ENCODE results near the gene CHIA.

CHIA gene

DNA sequence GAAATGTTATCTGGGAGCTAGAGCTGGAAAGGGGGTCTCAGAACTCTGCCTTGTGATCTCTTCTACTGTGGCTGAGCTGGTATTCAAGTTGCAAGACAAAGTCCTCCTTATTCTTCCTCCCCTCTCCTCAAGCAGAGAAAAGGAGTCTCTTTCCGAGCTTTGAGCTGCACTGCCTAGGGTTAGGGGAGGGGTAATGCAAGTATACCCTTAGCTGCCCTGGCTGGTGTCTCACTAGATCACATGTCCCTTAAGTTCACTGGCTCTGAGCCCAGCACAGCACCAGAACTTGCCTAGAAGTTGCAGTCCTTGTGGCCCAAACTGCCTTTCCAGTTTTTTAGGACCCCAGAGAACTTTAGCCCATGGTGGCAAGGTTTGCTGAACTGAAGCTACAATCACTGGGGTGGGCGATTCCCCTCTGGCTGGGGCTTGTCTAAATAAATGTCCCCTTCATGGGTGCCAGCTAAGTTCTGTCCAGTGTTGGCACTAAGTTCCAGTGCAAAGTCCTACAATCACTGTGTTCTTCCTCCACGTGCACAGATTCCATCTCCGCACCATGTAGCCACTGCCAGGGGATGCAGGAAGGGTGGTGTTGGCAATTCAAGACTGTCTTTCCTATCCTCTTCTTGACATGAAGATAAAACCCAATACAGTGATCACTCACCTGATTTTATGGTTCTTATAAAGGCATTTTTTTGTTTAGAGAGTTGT is 22.7 kb upstream of the CHIA start:
- TF ChIP-seq FOXP2 (optimal IDR thresholded peaks at IDR 0.05; ENCODE audit: borderline replicate concordance, extremely low read depth, extremely low read length, insufficient read depth): no peak
- no peak for TF ChIP-seq SIN3A (IDR thresholded peaks at IDR 0.05; ENCODE audit: borderline replicate concordance, insufficient read depth, low read length)
- TF ChIP-seq, protein P1, sequence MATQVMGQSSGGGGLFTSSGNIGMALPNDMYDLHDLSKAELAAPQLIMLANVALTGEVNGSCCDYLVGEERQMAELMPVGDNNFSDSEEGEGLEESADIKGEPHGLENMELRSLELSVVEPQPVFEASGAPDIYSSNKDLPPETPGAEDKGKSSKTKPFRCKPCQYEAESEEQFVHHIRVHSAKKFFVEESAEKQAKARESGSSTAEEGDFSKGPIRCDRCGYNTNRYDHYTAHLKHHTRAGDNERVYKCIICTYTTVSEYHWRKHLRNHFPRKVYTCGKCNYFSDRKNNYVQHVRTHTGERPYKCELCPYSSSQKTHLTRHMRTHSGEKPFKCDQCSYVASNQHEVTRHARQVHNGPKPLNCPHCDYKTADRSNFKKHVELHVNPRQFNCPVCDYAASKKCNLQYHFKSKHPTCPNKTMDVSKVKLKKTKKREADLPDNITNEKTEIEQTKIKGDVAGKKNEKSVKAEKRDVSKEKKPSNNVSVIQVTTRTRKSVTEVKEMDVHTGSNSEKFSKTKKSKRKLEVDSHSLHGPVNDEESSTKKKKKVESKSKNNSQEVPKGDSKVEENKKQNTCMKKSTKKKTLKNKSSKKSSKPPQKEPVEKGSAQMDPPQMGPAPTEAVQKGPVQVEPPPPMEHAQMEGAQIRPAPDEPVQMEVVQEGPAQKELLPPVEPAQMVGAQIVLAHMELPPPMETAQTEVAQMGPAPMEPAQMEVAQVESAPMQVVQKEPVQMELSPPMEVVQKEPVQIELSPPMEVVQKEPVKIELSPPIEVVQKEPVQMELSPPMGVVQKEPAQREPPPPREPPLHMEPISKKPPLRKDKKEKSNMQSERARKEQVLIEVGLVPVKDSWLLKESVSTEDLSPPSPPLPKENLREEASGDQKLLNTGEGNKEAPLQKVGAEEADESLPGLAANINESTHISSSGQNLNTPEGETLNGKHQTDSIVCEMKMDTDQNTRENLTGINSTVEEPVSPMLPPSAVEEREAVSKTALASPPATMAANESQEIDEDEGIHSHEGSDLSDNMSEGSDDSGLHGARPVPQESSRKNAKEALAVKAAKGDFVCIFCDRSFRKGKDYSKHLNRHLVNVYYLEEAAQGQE (IDR thresholded peaks at IDR 0.05; ENCODE audit: insufficient read depth in 1 of 2, low read depth in 2 of 2, low read length in 2 of 2): no peak
- no peak for TF ChIP-seq POLR2AphosphoS5 (IDR thresholded peaks at IDR 0.05; ENCODE audit: low read depth, low read length)
- TF ChIP-seq TAF1 (IDR thresholded peaks at IDR 0.05; ENCODE audit: borderline replicate concordance, insufficient read depth, low read length): no peak

DNA sequence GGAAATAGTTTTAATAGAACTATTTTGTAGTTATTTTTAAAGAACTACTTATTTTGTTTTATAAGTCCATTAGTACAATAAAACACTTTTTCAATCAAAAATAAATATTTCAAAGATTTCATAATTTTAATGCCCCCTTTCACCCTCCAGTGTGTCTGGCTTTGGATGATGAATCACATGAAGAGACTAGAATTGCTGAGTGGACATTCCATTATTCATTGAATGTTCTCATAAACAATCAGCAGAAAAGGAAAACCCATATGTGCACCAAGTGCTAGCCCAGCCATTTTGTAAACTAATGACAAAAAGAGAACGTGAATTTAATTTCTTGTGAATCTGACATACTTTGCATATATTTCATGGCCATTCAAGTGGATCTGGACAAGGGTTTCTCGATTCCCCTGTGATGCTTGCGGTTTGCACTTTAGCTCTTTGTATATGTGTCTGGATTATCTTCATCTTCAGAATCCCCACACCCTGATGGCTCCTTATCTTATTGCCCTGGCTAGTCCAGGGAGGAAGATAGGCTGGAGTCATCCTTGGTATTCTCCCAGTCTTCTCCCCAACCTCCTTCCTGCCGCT is 20.7 kb upstream of the CHIA start:
- TF ChIP-seq TAF1 (IDR thresholded peaks at IDR 0.05; ENCODE audit: borderline replicate concordance, insufficient read depth, low read length) (no peak), POLR2AphosphoS5 (IDR thresholded peaks at IDR 0.05; ENCODE audit: low read depth, low read length) (no peak)

DNA sequence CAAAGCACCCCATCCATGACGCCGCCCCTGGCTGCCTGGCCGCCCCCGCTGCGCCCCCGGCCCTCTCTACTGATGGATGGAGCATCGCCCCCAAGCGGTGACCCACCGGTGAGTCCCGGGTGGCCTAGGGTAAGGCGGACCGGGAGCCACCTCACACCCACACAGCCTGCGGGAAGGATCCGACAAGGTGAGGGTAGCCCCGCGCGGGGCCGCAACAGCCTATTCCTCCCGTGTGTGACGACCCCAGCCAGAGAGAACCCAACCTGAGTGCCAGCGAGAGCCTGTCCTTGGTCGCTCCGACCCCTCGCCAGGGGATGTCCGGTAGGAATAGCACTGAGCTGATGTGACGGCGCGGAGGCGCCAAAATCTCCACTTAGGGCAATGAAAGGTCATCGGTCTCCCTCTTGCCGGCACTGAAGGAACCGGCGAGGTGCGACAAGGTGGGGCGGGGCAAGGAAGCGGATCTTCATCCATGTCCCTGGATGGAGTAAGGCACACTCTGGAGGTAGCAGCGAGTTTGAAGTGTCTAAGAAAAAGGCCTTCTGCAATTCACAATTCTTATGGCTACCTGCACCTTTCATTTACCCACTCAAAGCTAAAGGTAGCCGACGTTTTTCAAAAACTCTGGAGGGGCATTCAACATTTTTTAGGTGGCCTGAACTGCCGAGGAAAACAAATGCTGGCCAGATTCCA is 19.7 kb upstream of the CHIA start:
- TF ChIP-seq SIN3A (IDR thresholded peaks at IDR 0.05; ENCODE audit: borderline replicate concordance, insufficient read depth, low read length): no peak
- no peak for TF ChIP-seq POLR2AphosphoS5 (IDR thresholded peaks at IDR 0.05; ENCODE audit: low read depth, low read length)
- no peak for TF ChIP-seq TAF1 (IDR thresholded peaks at IDR 0.05; ENCODE audit: borderline replicate concordance, insufficient read depth, low read length)
- TF ChIP-seq, protein P1 (IDR thresholded peaks at IDR 0.05; ENCODE audit: insufficient read depth in 1 of 2, low read depth in 2 of 2, low read length in 2 of 2): no peak
- no peak for TF ChIP-seq FOXP2 (optimal IDR thresholded peaks at IDR 0.05; ENCODE audit: borderline replicate concordance, extremely low read depth, extremely low read length, insufficient read depth)

DNA sequence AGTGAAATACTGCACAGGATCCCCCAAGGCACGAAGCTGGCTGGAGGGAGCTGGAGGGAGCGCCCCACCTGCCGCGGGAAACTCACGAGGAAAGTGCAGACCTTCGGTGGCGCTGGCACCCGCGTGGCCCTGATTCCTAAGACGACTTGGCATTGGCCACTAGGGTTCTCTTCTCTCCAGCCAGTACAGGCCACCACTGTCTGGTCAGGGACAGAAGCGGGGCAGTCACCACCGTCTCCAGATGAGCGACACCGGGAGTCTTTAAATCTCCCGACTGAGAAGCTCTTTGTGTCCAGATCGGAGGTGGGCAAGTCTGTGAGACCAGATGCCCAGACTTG is 19.2 kb upstream of the CHIA start:
- TF ChIP-seq, protein P1 (IDR thresholded peaks at IDR 0.05; ENCODE audit: insufficient read depth in 1 of 2, low read depth in 2 of 2, low read length in 2 of 2): no peak
- TF ChIP-seq SIN3A (IDR thresholded peaks at IDR 0.05; ENCODE audit: borderline replicate concordance, insufficient read depth, low read length) (no peak), FOXP2 (optimal IDR thresholded peaks at IDR 0.05; ENCODE audit: borderline replicate concordance, extremely low read depth, extremely low read length, insufficient read depth) (no peak), POLR2AphosphoS5 (IDR thresholded peaks at IDR 0.05; ENCODE audit: low read depth, low read length) (no peak), TAF1 (IDR thresholded peaks at IDR 0.05; ENCODE audit: borderline replicate concordance, insufficient read depth, low read length) (no peak)

DNA sequence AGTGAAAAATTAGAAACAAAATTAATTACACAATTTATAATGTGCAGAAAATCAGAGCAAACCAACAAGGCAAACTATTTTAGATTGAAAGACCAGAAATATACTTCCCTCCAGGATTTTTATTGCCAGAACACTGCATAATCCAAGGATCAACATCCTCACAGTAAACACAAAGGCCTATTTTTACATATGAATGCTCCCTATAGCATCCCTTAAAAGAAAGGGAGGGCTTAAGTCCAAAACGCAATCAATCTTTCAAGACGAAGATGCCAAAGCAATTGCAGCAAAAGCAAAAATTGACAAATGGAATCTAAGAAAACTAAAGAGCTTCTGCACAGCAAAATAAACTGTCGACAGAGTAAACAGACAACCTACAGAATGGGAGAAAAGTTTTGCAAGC is 18.6 kb upstream of the CHIA start:
- TF ChIP-seq SIN3A (IDR thresholded peaks at IDR 0.05; ENCODE audit: borderline replicate concordance, insufficient read depth, low read length) (no peak), FOXP2 (optimal IDR thresholded peaks at IDR 0.05; ENCODE audit: borderline replicate concordance, extremely low read depth, extremely low read length, insufficient read depth) (no peak), POLR2AphosphoS5 (IDR thresholded peaks at IDR 0.05; ENCODE audit: low read depth, low read length) (no peak), TAF1 (IDR thresholded peaks at IDR 0.05; ENCODE audit: borderline replicate concordance, insufficient read depth, low read length) (no peak)
- TF ChIP-seq, protein P1 (IDR thresholded peaks at IDR 0.05; ENCODE audit: insufficient read depth in 1 of 2, low read depth in 2 of 2, low read length in 2 of 2): no peak

Measured in PFSK-1 (cell line).